Erythroblast (primary cell): ENCODE results near the gene SNRNP25.

Source experiments
- GATA1 ChIP-seq: IDR thresholded peaks from 2 replicates; pipeline ENCODE4 v1.6.1; 2011; ENCODE audit warnings: low read depth, mild to moderate bottlenecking, control low read depth, low read length, moderate library complexity
- POLR2A ChIP-seq: IDR thresholded peaks from 2 replicates; pipeline ENCODE4 v1.6.1; 2011; ENCODE audit warnings: mild to moderate bottlenecking, low read length

DNA sequence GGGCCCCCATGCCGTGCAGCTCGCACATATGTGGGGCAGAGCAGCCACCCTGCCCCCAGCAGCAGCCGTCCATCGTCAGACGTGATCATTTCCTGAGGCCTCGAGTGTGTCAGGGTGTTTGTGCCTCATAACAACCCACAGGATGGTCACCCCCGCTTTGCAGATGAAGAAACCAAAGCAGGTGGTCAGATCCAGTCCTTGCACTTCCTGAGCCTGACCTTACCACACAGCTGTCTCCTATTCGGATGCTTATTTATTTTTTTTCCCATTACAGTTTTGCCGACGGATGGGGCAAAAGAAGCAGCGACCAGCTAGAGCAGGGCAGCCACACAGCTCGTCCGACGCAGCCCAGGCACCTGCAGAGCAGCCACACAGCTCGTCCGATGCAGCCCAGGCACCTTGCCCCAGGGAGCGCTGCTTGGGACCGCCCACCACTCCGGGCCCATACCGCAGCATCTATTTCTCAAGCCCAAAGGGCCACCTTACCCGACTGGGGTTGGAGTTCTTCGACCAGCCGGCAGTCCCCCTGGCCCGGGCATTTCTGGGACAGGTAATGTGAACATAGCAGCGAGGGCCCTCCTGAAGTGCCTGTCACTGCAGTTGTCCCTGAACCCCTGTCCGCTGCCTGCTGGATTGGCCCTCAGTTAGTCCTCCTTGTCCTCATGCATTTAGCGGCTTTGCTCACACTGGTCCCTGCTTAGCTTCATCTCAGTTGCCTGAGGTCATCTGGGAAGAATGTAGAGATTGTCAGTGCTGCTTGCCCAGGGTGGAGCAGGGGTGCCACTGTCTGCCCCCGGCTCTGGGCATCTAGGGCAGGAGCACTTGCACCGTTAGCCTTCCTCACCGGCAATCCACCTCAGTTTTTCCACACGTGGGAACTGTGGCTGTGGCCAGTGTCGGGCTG is 25.8 kb downstream of the SNRNP25 start:
- TF ChIP-seq POLR2A = no peak
- TF ChIP-seq GATA1 = no peak
